Measurements from ENCODE around the gene SMARCC1. TPM values are rescaled to one million over a fixed set of nuclear protein-coding genes. Genes with fewer than 3 reads are reported as not detected.

The SMARCC1 gene
- total RNA-seq, 6 experiments from 2014 or later: 65.8 to 81.9 (median 69.2) TPM

GRCh38 chr3:47630810-47631209, 150.9 kb downstream of the SMARCC1 start:
- peaks cover 23% of the 10 kb centered on the region for H3K36me3 Mint-ChIP-seq (ENCODE audit: low read depth)
- no peak for TF ChIP-seq CTCF (IDR thresholded peaks at IDR 0.05)
- no peak overlapping the region for H3K4me3 Mint-ChIP-seq
- H3K27me3 Mint-ChIP-seq (ENCODE audit: insufficient read depth): no peaks in the 10 kb centered on the region
- no peaks in the 10 kb centered on the region for H3K4me1 Mint-ChIP-seq (ENCODE audit: low read depth)
- DNase-seq: no peak
- H3K9me3 Mint-ChIP-seq: no peaks in the 10 kb centered on the region
- H3K27ac Mint-ChIP-seq: no peak overlapping the region; the same call in 1 of the 2 replicates

GRCh38 chr3:47629770-47630169, 151.9 kb downstream of the SMARCC1 start:
- no peak for TF ChIP-seq CTCF (IDR thresholded peaks at IDR 0.05)
- Mint-ChIP-seq H3K36me3 (ENCODE audit: low read depth) (peaks cover 19% of the 10 kb centered on the region), H3K9me3 (no peaks in the 10 kb centered on the region), H3K27ac (no peak overlapping the region), H3K27me3 (ENCODE audit: insufficient read depth) (no peaks in the 10 kb centered on the region), H3K4me3 (no peak overlapping the region), H3K4me1 (ENCODE audit: low read depth) (no peaks in the 10 kb centered on the region)
- DNase-seq: no peak

- H3K4me1 Mint-ChIP-seq (ENCODE audit: low read depth): no peaks in the 10 kb centered on the region
- DNase-seq: no peak
- no peak overlapping the region for H3K27ac Mint-ChIP-seq
- H3K9me3 Mint-ChIP-seq: no peaks in the 10 kb centered on the region
- TF ChIP-seq CTCF (IDR thresholded peaks at IDR 0.05): no peak
- H3K36me3 Mint-ChIP-seq (ENCODE audit: low read depth): peaks cover 19% of the 10 kb centered on the region
- H3K27me3 Mint-ChIP-seq (ENCODE audit: insufficient read depth): no peaks in the 10 kb centered on the region
- H3K4me3 Mint-ChIP-seq: no peak overlapping the region
Measured at GRCh38 chr3:47628426-47628825, 153.3 kb downstream of the SMARCC1 start.

- Mint-ChIP-seq H3K4me1 (ENCODE audit: low read depth) (peaks cover 8% of the 10 kb centered on the region), H3K9me3 (no peaks in the 10 kb centered on the region), H3K4me3 (no peak overlapping the region), H3K27me3 (ENCODE audit: insufficient read depth) (no peaks in the 10 kb centered on the region), H3K27ac (no peak overlapping the region), H3K36me3 (ENCODE audit: low read depth) (peaks cover 14% of the 10 kb centered on the region)
- DNase-seq: no peak
- TF ChIP-seq CTCF (IDR thresholded peaks at IDR 0.05): no peak
Measured at GRCh38 chr3:47622671-47623461, 158.8 kb downstream of the SMARCC1 start.

GRCh38 chr3:47617086-47618010, 164.3 kb downstream of the SMARCC1 start:
- peaks cover 23% of the 10 kb centered on the region for H3K36me3 Mint-ChIP-seq (ENCODE audit: low read depth)
- H3K4me3 Mint-ChIP-seq: no peak overlapping the region
- H3K27ac Mint-ChIP-seq: peak overlapping the region; percentile 79
- H3K9me3 Mint-ChIP-seq: no peaks in the 10 kb centered on the region
- TF ChIP-seq CTCF (IDR thresholded peaks at IDR 0.05): no peak
- peaks cover 22% of the 10 kb centered on the region for H3K4me1 Mint-ChIP-seq (ENCODE audit: low read depth)
- H3K27me3 Mint-ChIP-seq (ENCODE audit: insufficient read depth): no peaks in the 10 kb centered on the region; the same call in 1 of the 2 replicates
- DNase-seq: peak; percentile 7

All from HFFc6 (cell line).